Skeletal muscle satellite cell (primary cell): ENCODE data around the gene CCDC144A.
"Not testable (repeated sequence)": the region's sequence is repeated elsewhere in the genome, so short reads cannot be mapped to it uniquely, and the experiment has no call there.

Experiments used
- H3K27me3 ChIP-seq: 2 replicates; pipeline ENCODE4 v1.7.0; 2013; ENCODE audit warnings: low read length; ENCODE audit not compliant: control insufficient read depth, insufficient read depth
- H3K36me3 ChIP-seq: 2 replicates; pipeline ENCODE4 v1.7.0; 2013; ENCODE audit warnings: mild to moderate bottlenecking, control low read depth, low read length; ENCODE audit not compliant: insufficient read depth
- H3K4me1 ChIP-seq: 2 replicates; pipeline ENCODE4 v1.7.0; 2013; ENCODE audit warnings: low read length; ENCODE audit not compliant: control insufficient read depth, insufficient read depth
- H3K4me2 ChIP-seq: 2 replicates; pipeline ENCODE4 v1.7.0; 2013; ENCODE audit warnings: mild to moderate bottlenecking, low read length
- H3K4me3 ChIP-seq: 2 replicates; pipeline ENCODE4 v1.7.0; 2013; ENCODE audit warnings: low read length
- H3K9ac ChIP-seq: 2 replicates; pipeline ENCODE4 v1.7.0; 2013; ENCODE audit warnings: mild to moderate bottlenecking, low read depth, low read length, moderate library complexity
- H3K9me3 ChIP-seq: replicated peaks from 2 replicates; pipeline ENCODE4 v1.7.0; 2013; ENCODE audit warnings: mild to moderate bottlenecking, control low read depth, low read length

The CCDC144A gene

DNA sequence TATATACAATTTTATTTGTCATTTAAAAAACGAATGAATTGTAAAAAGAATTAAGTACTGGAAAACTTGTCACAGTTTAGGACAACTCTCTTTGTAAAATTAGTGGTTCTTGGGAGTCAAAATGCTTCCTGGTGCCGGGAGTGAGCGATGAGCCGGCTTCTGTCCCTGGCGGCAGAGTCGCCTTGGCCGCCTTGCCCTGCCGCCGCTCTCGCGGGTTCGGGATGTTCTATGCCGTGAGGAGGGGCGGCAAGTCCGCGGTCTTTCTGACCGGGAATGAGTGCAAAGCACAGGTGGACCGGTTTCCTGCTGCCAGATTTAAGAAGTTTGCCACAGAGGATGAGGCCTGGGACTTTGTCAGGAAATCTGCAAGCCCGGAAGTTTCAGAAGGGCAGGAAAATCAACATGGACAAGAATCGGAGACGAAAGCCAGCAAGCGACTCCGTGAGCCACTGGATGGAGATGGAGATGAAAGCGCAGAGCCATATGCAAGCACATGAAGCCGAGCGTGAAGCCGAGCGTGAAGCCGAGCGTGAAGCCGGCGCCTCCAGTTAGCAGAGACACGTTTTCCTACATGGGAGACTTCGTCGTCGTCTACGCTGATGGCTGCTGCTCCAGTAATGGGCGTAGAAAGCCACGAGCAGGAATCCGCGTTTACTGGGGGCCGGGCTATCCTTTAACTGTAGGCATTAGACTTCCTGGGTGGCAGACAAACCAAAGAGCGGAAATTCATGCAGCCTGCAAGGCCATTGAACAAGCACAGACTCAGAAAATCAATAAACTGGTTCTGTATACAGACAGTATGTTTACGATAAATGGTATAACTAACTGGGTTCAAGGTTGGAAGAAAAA lies 6.5 kb upstream of the CCDC144A start:
- peak overlapping the region; percentile 59 for H3K4me2 ChIP-seq
- H3K36me3 ChIP-seq, H3K9ac ChIP-seq, H3K4me1 ChIP-seq, H3K9me3 ChIP-seq: not testable (repeated sequence)
- H3K4me3 ChIP-seq: peak overlapping the region; percentile 41
- peaks cover 11% of the 10 kb centered on the region for H3K27me3 ChIP-seq

DNA sequence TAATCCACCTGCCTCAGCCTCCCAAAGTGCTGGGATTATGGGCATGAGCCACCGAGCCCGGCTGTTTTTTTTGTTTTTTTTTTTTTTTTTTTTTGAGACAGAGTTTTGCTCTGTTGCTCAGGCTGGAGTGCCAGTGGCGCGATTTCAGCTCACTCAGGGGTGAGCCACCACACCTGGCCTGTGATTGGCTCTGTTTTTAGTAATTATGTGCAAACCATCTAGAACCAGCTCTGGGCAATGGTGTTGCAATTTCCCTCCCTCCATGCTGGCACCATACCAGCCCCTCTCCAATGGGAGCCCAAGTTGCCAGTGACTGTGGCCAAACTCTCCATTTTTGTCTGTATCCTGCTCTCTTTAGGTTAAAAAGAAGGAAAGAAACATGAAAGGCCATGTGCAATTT lies 4.0 kb upstream of the CCDC144A start:
- not testable (repeated sequence) for H3K36me3 ChIP-seq, H3K9ac ChIP-seq, H3K4me3 ChIP-seq, H3K4me2 ChIP-seq, H3K9me3 ChIP-seq, H3K4me1 ChIP-seq
- H3K27me3 ChIP-seq: peaks cover 11% of the 10 kb centered on the region

DNA sequence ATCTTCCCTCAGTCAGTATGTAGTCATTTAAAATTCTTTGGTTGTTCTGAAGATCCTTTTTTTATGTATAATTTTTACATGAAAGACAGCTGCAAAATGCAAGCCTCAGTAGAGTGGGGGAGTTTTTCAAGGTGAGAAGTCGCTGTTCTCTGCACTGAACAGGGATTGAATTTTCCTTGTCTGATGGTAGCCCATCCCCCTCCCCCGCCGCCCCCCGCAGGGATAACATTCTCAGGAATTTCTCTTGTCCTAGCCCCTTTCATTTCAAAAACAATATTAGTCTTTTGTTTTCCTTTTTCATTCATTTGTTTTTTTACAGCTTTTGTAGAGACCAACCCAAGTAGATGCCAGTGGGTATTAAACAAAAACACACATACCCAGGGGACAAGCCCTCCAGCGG lies 2.9 kb upstream of the CCDC144A start:
- H3K4me1 ChIP-seq: not testable (repeated sequence)

DNA sequence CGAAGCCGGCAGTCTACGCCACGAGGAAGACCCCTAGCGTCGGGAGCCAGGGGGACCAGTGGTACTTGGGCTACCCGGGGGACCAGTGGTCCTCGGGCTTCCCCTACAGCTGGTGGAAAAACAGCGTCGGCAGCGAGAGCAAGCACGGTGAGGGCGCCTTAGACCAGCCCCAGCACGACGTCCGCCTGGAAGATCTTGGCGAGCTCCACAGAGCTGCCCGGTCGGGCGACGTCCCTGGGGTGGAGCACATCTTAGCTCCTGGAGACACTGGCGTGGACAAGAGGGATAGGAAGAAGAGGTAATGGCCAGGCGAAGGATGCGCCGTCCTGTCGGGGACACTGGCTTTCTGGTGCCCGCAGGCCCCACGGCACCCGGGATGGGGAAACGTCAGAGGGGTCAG lies 406 bp downstream of the CCDC144A start:
- H3K36me3 ChIP-seq, H3K4me3 ChIP-seq, H3K4me2 ChIP-seq, H3K27me3 ChIP-seq, H3K9ac ChIP-seq, H3K9me3 ChIP-seq, H3K4me1 ChIP-seq: not testable (repeated sequence)

More for the DNA sequence above, 2.9 kb upstream of the CCDC144A start:
- peaks cover 11% of the 10 kb centered on the region for H3K27me3 ChIP-seq
- not testable (repeated sequence) for H3K9ac ChIP-seq, H3K9me3 ChIP-seq, H3K36me3 ChIP-seq, H3K4me3 ChIP-seq, H3K4me2 ChIP-seq

DNA sequence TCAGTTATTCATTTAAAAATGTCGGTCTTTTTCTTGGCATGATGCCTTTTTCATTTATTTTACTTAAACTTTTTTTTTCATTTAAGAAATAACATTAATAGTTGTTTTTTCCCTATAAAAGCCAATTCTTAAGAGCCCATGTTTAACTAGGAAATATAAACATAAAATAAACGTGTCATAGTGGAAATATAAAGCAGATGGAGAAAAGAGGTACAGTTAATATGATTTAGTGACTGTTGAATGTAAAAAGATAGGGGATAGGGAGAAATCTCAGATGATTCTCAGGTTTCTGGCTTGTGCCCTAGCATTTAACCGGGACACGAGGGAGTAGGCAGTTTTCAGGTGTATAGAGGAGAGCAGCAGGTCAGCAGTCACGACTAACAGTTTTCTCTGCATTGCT lies 7.6 kb downstream of the CCDC144A start:
- H3K9me3 ChIP-seq, H3K4me1 ChIP-seq, H3K36me3 ChIP-seq, H3K9ac ChIP-seq, H3K27me3 ChIP-seq, H3K4me2 ChIP-seq, H3K4me3 ChIP-seq: not testable (repeated sequence)

DNA sequence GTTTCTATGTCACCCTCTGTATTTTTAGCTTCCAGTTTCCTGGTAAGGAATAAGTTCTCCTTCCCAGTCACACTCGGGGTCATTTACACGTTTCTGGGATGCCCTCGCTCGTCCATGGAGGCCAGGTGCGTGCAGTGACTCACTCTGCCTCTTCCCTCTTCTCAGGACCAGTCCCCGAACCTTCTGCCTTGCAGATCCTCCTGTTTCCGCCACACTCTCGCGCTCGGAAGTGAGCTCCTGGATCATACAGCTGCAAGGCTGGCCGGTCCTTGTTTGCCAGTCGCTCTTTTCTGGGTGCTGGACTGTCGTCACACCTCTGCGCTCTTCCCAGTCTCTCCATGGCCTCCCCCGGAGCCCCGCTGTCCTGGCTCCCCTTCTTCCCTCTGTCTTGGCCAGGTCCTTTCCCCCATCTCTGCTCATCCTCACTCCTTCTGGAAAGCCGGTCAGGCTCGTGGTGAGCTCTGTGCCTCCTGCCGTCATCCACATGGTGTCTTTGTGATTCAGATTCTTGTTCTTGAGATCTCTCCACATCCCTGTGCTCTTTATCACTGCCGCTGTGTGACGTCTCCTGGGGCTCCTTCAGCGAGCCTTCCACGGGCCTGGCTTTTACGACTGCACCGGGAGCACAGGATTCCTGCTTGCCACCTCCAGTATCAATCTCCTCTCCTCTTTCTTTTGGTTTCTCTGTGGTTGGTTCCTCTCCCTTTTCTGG lies 55.6 kb downstream of the CCDC144A start:
- not testable (repeated sequence) for H3K4me1 ChIP-seq, H3K27me3 ChIP-seq, H3K9me3 ChIP-seq, H3K36me3 ChIP-seq, H3K4me3 ChIP-seq, H3K4me2 ChIP-seq, H3K9ac ChIP-seq

DNA sequence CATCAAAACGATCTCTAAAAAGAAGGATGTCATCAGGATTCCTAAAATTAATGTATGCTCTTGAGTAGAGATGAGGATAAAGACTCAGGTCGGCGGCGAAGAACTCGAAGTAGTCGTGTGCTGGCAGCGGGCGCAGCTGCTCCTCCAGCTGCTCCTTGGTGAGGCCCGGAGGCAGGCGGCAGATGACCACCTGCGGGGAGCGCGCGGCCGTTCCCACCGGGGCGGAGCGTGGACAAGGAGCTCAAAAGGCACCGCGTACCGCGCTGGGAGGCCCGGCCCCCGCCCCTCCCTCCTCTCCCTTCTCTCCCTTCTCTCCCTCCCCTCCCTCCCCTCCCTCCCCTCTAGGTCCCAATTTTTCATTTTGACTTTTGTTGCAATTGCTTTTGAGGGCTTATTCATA lies 56.5 kb downstream of the CCDC144A start:
- not testable (repeated sequence) for H3K27me3 ChIP-seq, H3K36me3 ChIP-seq, H3K4me1 ChIP-seq

DNA sequence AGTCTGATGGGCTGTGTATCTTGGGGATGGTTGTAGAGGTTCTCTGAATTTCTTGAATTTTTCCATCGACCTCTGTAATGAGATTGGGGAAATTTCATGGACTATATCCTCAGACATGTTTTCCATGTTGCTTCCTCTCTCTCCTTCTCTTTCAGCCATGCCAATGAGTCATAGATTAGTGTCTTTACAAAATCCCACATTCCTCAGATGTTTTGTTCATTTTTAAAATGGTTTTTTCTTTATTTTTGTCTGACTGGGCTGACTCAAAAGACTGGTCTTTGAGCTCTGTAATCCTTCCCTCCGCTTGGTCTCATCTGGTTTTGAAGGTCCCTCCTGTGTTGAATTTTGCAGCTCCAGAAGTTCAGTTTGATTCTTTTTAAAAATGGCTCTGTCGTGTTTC lies 60.5 kb downstream of the CCDC144A start:
- H3K4me1 ChIP-seq, H3K9ac ChIP-seq, H3K4me3 ChIP-seq, H3K9me3 ChIP-seq, H3K4me2 ChIP-seq, H3K27me3 ChIP-seq, H3K36me3 ChIP-seq: not testable (repeated sequence)

More for the DNA sequence above, 56.5 kb downstream of the CCDC144A start:
- not testable (repeated sequence) for H3K9me3 ChIP-seq, H3K9ac ChIP-seq, H3K4me2 ChIP-seq, H3K4me3 ChIP-seq

DNA sequence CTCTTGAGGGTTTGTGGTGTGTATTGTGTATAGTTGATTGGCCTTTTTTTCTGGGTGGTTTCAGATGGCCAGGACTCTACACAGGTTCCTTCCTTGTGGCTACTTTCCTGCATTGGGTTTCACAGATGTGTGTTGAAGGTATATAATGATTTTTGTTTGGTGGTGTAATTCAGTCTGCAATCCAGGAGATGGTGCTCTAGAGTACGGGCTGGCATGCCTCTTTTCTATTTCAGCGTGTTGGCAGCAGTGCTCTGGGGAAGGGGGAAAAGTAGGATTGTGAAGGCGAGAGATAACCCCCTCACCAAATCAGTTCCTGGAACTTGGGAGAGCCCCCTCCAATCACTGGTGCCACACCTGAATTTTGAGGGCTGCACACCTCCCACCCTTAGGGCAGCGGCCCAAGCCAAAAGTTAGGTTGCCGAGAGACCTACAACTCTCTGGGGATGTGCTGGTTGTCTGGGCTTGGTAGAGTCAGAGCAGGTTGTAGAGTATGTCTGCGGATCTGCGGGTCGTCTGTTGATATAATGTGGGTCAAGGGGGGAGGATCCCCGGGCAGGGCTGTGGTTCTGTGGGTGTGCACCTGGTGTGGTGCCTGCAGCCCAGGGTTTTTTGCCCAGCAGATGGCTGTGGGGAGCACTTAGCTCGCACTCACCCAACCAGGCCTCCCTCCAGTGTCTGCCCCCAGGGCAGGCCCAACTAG lies 61.3 kb downstream of the CCDC144A start:
- not testable (repeated sequence) for H3K36me3 ChIP-seq, H3K4me1 ChIP-seq, H3K9me3 ChIP-seq, H3K27me3 ChIP-seq, H3K4me3 ChIP-seq, H3K4me2 ChIP-seq, H3K9ac ChIP-seq

DNA sequence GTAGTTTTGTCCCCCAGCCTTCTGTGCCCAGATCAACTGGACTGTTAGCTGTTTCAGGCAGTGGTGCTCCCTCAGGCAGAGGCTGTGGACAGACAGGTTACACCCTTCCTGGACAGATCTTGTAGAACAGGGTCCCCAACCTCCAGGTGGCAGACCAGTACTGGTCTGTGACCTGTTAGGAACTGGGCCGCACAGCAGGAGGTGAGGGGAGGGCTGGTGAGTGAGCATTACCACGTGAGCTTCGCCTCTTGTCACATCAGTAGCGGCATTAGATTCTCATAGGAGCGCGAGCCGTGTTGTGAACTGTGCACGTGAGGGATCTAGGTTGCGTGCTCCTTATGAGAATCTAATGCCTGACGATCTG lies 61.9 kb downstream of the CCDC144A start:
- H3K36me3 ChIP-seq, H3K27me3 ChIP-seq, H3K4me3 ChIP-seq, H3K4me1 ChIP-seq, H3K9me3 ChIP-seq, H3K4me2 ChIP-seq, H3K9ac ChIP-seq: not testable (repeated sequence)

DNA sequence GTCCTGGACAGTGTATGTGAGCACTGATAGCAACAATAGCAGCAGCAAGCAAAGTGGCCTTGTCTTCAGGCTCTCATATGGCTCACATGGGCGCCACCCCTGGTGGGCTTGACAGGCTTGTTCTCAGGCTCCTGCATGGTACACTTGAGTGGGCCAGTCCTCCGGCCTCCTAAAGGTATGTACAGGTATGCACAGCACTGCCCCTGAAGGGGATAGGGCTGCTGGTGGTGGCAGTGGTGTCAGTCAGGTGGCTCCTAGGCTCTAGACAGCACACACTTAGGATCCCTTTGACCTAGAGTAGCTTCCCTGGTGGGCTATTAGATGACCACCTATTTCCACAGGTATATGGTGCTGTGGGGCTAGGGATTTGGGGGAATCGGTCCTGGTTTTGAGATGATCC lies 67.5 kb downstream of the CCDC144A start:
- not testable (repeated sequence) for H3K36me3 ChIP-seq, H3K4me2 ChIP-seq, H3K9me3 ChIP-seq, H3K27me3 ChIP-seq, H3K4me1 ChIP-seq, H3K9ac ChIP-seq, H3K4me3 ChIP-seq

DNA sequence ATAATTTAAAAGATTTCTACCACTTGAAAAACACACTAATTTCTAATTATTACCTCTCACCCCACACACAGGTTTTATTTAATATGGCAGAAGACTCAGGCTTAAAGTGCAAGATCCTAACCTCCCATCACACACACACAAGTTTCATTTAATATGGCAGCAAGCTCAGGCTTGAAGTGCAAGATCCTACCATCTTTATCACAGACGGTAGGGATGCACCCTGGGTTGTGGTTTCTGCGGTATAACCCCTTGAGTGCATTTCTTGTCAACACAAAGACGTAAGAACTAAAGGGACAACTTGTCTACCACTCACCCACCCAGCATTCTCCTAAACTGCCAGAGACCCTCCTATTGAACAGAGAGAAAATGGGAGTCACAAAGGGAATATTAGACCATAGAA lies 68.1 kb downstream of the CCDC144A start:
- H3K4me2 ChIP-seq, H3K27me3 ChIP-seq, H3K4me3 ChIP-seq, H3K36me3 ChIP-seq, H3K9ac ChIP-seq, H3K4me1 ChIP-seq, H3K9me3 ChIP-seq: not testable (repeated sequence)
